Stimulated activated naive CD4-positive, alpha-beta T cell (primary cell): ENCODE results near the gene PTP4A1.

Source experiments
- DNase-seq, 6 experiments: peaks; one replicate each; lab custom pipeline; 2025; lab: John Stamatoyannopoulos, UW

PTP4A1 gene

GRCh38 chr6:63556369-63556768 is 15.9 kb upstream of the PTP4A1 start:
- no peak for DNase-seq

- no peak for DNase-seq
These were observed 14.0 kb upstream of the PTP4A1 start for GRCh38 chr6:63558278-63558677.

- DNase-seq = no peak
These were observed 11.4 kb upstream of the PTP4A1 start for GRCh38 chr6:63560801-63561287.

- DNase-seq = no peak
These were observed 11.0 kb upstream of the PTP4A1 start for GRCh38 chr6:63561288-63561687.

- no peak for DNase-seq
These were observed 9.0 kb upstream of the PTP4A1 start for GRCh38 chr6:63563235-63563634.

GRCh38 chr6:63565058-63565726 is 7.1 kb upstream of the PTP4A1 start:
- DNase-seq = no peak

- DNase-seq = no peak
These were observed 6.3 kb upstream of the PTP4A1 start for GRCh38 chr6:63565727-63566596.

- DNase-seq = no peak
These were observed 4.3 kb upstream of the PTP4A1 start for GRCh38 chr6:63567966-63568365.

GRCh38 chr6:63571361-63572043 is 778 bp upstream of the PTP4A1 start:
- peak in 5 of 6 experiments; percentile 29 to 90 (median 71) for DNase-seq

- DNase-seq = peak in 1 of 6 experiments; percentile 36
These were observed 431 bp downstream of the PTP4A1 start for GRCh38 chr6:63572747-63573075.

- DNase-seq = peak; percentile 52 to 82 (median 71)
These were observed 1.0 kb downstream of the PTP4A1 start for GRCh38 chr6:63573076-63573898.

- DNase-seq = peak in 4 of 6 experiments; percentile 8 to 51 (median 20)
These were observed 1.7 kb downstream of the PTP4A1 start for GRCh38 chr6:63573899-63574553.

GRCh38 chr6:63574554-63574900 is 2.2 kb downstream of the PTP4A1 start:
- DNase-seq = no peak

- no peak for DNase-seq
These were observed 4.0 kb downstream of the PTP4A1 start for GRCh38 chr6:63576147-63576772.

- no peak for DNase-seq
These were observed 4.9 kb downstream of the PTP4A1 start for GRCh38 chr6:63576985-63577712.

- DNase-seq = no peak
These were observed 6.5 kb downstream of the PTP4A1 start for GRCh38 chr6:63578757-63579156.

GRCh38 chr6:63579937-63580703 is 7.8 kb downstream of the PTP4A1 start:
- DNase-seq = peak in 1 of 6 experiments; percentile 11

GRCh38 chr6:63580704-63580961 is 8.4 kb downstream of the PTP4A1 start:
- DNase-seq = no peak

GRCh38 chr6:63581355-63582013 is 9.2 kb downstream of the PTP4A1 start:
- no peak for DNase-seq
